Putamen (tissue), 1 donor: ENCODE results near the gene CHSY1.

ENCODE experiments used
- DNase-seq: peaks from one replicate; pipeline ENCODE4 v3.0.0-alpha.2; 2016; ENCODE audit warnings: low spot score

Gene CHSY1

GRCh38 chr15:101150723-101151040, 101.2 kb downstream of the CHSY1 start:
- DNase-seq: no peak

- DNase-seq: no peak
Measured at GRCh38 chr15:101149864-101150722, 101.8 kb downstream of the CHSY1 start.

- DNase-seq: no peak
Measured at GRCh38 chr15:101148881-101149664, 102.8 kb downstream of the CHSY1 start.

GRCh38 chr15:101148166-101148880, 103.5 kb downstream of the CHSY1 start:
- DNase-seq: no peak

- DNase-seq: no peak
Measured at GRCh38 chr15:101147181-101147580, 104.7 kb downstream of the CHSY1 start.

GRCh38 chr15:101146118-101146702, 105.6 kb downstream of the CHSY1 start:
- no peak for DNase-seq

- DNase-seq: no peak
Measured at GRCh38 chr15:101145362-101145761, 106.5 kb downstream of the CHSY1 start.

- DNase-seq: no peak
Measured at GRCh38 chr15:101143321-101143720, 108.5 kb downstream of the CHSY1 start.

- DNase-seq: no peak
Measured at GRCh38 chr15:101142711-101143110, 109.1 kb downstream of the CHSY1 start.

GRCh38 chr15:101141926-101142527, 109.8 kb downstream of the CHSY1 start:
- DNase-seq: no peak

GRCh38 chr15:101140697-101141065, 111.2 kb downstream of the CHSY1 start:
- DNase-seq: no peak

- DNase-seq: no peak
Measured at GRCh38 chr15:101139986-101140696, 111.7 kb downstream of the CHSY1 start.

GRCh38 chr15:101138913-101139880, 112.7 kb downstream of the CHSY1 start:
- DNase-seq: no peak

GRCh38 chr15:101138086-101138660, 113.7 kb downstream of the CHSY1 start:
- no peak for DNase-seq

- no peak for DNase-seq
Measured at GRCh38 chr15:101137312-101137940, 114.4 kb downstream of the CHSY1 start.

GRCh38 chr15:101136381-101137268, 115.2 kb downstream of the CHSY1 start:
- no peak for DNase-seq

- no peak for DNase-seq
Measured at GRCh38 chr15:101135532-101136166, 116.2 kb downstream of the CHSY1 start.

- no peak for DNase-seq
Measured at GRCh38 chr15:101134780-101135179, 117.1 kb downstream of the CHSY1 start.
